CD4-positive, alpha-beta T cell treated with Interleukin-12 subunit alpha and Interleukin-12 subunit beta, for 1 hour (primary cell): Measurements from ENCODE around the gene SP140L.
"Not testable (repeated sequence)": the region's sequence is repeated elsewhere in the genome, so short reads cannot be mapped to it uniquely, and the experiment has no call there.

Experiments used
- DNase-seq: peaks from one replicate; pipeline ENCODE4 v3.0.0-alpha.2; 2020

Gene SP140L

DNA sequence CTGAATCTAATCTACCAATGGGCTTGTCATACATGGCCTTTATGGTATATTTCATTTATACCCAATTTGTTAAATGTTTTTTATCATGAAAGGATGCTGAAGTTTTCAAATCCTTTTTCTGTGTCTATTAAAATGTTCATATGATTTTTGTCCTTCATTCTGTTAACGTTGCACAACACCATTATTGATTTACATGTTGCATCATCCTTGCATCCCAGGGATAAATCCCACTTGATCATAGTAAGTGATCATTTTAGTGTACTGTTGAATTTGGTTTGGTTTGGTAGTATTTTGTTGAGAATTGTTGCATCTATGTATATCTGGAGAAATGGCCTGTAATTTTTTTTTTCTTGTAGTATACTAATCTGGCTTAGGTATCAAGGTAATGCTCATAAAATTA is 98.4 kb downstream of the SP140L start:
- DNase-seq, result no peak

DNA sequence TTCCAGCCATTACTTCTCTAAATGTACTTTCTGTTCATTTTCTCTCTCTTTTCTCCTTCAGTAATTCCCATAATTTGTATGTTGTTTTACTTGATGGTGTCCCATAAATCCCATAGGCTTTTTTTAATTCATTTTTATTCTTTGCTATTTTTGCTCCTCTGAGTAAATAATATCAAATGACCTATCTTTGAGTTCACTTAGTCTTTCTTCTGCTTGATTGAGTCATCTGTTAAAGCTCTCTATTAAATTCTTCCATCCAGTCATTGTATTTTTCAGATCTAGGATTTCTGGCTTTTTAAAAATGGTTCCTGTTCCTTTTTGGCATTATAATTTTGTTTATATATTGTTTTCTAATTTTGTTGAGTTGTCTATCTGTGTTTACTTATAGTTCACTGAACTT is 102.5 kb downstream of the SP140L start:
- DNase-seq, result no peak

DNA sequence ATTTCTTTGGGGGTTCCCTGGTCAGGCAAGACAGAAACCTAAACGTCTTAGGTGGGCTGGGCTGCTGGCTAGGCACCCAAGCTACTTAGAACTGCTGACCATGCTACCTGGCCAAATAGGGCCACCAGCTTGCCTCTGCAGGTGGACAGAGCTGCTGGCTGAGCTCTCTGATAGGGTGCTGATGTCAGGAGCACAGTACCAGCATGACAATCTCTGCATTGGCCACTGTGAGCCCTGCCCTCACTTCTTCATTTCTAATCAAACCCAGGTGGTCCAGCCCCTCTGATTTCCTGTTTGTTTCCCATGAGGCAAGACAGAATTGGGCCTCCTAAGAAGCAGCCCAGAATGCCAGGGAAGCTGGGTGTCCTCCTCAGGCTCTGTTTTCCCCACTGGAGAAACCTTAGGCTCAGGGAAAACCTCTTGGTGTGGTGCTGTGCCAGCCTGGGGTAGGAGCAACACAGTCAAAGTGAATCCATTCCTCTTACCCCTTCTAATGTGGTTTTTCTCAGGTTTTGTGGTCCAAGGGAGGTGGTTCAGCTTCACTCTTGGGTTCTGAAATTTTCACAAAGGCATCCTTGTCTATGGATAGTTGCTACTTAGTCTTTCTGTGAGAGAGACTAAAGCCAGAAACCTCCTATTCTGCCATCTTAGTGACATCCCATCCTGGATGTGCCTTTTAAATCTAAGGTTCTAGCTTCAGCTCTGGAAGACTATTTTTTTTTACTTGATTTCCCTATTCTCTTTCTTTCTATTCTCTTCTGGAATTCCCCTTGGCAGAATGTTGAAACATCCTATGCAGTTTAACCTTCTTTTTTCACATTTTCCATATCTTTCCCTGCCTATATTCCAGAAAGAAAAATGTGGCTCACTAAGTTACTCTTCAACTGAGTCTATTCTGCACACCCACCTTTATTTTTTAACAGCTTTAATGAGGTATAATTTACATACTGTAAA is 104.2 kb downstream of the SP140L start:
- no peak for DNase-seq

DNA sequence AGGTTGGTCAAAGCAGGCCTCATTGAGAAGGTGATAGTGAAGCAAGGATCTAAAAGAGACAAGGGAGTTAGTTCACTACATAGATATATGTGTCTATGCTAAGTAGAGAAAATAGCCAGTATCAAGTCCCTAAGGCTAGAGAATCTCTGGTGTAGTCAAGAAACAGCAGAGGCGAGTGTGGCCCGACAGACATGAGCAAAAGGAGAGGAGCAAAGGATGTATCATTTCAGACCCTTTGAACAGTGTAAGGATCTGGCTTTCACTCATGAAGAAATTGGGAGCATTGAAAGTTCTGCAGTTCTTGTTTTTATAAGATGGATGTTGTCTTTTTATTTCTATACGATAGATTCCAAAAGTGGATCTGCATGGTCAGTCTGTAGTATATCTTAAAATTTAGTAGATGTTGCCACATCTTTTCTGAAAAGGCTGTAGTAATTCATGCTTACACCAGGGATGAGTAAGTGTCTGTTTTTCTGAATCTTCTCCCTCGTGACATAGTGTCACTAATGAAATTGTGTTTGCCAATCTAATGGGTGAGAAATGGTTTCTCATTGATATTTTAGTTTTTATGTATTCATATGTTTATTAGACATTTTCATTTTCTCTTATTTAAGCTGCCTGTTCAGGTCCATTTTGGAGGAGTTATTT is 107.8 kb downstream of the SP140L start:
- no peak for DNase-seq

DNA sequence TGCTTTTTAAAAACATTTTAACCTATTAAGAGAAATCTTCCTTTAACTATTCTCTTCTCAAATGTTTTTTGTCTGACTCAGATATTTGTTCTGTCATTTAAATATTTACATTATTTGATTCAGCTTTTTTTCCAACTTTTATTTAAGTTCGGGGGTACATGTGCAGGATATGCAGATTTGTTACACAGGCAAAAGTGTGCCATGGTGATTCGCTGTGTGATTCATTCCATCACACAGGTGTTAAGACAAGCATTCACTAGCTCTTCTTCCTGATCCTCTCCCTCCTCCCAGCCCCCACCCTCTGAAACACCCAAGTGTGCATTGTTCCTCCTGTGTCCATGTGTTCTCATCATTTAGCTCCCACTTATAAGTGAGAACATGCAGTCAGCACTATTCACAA is 108.4 kb downstream of the SP140L start:
- DNase-seq, result no peak

DNA sequence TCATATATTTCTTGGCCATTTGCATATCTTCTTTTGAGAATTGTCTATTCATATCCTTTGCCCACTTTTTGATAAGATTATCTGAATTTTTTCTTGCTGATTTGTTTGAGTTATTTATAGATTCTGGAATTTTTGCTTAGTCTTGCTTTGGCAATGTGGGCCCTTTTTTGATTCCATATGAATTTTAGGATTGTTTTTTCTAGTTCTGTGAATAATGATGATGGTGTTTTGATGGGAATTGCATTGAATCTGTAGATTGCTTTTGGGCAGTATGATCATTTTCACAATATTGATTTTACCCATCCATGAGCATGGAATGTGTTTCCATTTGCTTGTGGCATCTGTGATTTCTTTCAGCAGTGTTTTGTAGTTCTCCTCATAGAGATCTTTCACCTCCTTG is 112.1 kb downstream of the SP140L start:
- DNase-seq, result not testable (repeated sequence)

DNA sequence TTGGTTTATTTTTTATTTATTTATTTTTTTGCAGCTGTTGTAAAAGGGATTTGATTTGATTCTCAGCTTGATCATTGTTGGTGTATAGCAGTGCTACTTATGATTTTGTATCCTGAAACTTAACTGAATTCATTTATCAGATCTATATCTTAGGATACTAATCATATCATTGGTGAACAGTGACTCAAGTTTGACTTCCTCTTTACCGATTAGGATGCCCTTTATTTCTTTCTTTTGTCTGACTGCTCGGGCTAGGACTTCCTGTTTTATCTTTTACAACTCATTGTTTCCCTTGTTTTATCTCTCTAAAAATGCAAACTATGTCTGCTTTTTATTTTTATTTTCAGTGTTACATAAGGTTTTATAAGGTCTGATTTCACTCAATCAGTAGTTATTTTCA is 112.6 kb downstream of the SP140L start:
- DNase-seq, result peak; percentile 47

DNA sequence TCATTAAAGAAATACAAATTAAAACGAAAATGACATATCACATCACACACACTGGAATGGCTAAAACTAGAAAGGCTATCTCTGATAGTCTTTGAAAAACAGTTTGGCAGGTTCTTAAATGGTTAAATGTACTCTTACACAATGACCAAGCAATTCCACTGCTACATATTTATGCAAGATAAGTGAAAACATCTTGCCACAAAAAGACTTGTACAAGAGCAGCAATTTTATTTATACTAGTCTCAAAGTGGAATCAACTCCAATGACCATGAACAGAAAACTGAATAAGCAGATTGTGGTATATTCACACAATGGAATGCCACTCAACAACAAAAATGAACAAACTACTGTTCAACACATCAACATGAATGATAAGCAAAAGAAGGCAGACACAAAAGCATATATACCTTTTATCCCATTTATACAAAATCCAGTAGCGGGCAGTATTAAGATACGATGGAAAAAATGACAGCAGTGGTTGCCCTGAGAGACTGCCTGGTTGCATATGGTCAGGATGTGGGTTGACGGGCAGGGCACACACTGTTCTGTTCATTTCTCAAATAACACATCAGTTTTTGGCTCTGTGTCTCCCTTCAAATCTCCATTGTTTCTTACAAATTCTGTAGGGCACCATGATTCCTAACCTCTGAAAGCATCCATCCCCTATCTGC is 114.4 kb downstream of the SP140L start:
- DNase-seq, result peak; percentile 67

DNA sequence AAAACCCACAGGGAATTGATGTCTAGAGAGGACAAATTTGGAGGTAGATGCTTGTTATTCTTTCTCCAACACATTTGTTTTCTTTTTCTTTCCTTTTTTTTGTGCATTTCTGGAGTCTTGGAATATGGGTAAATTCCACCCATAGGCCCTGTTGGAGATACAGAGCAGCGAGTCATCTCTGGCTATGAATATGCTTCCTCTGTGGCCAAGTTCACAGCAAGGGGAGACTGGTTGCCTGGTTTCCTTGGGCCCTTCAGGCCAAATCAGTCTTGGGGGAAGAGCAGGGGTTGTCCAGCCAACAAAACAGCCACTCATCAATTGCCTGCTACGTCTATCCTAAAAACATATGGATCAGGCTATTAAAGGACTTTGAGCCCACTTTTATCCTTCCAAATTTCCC is 116.5 kb downstream of the SP140L start:
- no peak for DNase-seq

DNA sequence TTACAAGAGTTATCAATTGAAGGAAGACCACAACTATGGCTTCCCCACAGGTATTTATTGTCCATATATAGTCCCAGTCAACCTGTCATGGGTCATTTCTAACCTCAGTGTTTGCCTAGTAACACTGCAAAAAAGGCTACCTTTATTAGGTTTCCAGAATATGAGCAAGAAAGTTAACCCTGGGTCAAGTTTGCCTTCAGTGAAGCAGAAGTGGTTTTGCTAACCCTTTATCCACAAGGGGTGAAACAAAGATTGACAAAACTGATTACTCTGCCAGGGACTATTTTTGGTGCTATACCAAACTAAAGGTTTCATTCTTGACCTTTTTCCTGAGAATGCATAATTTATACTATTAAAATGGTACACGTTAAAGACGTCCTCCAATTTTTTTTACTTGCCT is 117.8 kb downstream of the SP140L start:
- no peak for DNase-seq

DNA sequence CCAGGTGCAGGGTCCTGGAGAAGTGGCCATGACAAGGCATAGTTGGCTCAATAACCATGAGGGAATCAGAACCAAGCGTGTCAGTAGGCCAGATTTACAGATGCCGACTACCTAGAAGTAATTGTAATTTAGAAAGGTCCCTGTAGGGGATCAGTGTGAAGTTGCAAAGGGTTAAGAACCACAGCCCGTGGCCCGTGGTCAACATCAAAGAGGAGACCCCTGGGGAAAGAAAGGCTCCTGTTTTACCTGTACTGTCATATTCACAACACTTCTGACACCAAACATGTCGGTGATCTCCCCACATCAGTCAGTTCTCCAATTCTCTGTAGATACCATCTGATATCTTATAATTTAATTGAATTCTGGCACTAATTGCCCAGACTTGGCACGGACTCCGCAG is 120.0 kb downstream of the SP140L start:
- no peak for DNase-seq

DNA sequence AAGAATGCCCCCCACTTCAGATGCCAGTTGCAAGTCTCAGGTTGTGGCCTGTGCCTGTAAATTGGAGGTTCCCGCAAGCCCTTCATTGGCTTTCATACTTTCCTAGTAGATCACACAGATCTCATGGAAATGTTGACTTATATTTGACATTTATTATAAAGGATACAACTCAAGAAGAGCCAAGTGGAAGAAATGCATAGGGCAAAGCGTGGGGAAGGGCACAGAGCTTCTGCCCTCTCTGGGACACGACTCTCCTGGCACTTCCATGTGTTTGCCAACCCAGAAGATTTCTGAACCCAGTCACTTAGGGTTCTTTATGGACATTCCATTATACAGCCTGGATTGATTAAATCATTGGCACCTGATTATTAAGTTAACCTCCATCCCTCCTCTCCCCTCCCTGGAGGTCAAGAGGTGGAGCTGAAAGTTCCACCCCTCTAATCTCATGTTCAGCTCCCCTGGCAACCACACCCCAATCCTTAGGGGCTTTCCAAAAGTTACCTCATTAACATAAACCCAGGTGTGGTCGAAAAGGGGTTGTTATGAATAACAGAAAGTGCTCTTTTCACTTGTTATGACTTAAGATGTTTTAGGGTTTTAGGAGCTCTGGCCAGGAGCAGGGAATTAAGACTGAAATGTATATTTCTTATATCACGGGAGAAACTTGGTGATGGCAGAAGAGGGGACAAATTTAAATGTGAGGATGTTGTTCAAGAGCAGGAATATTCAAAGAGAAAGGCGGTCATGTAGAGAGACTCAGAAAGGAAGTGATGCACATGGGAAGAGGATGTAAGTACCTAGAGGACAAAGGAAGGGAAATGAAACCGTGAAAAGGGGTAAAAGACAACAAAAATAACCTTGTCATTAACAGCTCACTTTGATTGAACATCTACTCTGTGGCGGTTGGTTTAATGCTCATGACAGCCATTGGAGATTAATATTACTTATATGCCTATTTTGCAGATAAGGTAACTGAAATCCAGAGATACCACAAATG is 120.8 kb downstream of the SP140L start:
- peak; percentile 53 for DNase-seq

DNA sequence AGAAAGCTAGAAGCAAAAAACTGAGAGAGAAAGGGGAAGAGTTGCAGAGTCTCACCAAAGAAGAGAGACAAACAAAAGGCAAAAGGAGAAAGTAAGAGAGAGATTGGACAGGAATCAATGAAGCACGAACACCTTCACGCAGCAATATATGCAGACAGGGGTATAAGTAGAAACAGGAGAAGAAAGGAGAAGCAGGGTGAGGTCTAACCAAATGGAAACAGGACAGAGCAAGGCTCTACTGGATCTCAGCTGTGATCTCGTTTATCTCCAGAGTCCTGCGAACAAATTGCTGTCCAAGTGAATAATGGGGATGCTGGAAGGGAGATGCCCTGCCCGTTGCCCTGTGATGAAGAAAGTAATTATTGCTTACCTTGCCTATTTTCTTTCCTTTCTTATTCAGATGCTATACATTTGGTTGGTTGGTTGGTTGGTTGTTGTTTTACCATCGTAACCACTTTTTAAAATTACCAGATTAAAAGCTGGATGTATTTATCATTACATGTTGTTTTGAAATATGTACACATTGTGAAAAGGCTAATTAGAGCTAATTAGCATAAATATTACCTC is 123.0 kb downstream of the SP140L start:
- DNase-seq, result no peak

DNA sequence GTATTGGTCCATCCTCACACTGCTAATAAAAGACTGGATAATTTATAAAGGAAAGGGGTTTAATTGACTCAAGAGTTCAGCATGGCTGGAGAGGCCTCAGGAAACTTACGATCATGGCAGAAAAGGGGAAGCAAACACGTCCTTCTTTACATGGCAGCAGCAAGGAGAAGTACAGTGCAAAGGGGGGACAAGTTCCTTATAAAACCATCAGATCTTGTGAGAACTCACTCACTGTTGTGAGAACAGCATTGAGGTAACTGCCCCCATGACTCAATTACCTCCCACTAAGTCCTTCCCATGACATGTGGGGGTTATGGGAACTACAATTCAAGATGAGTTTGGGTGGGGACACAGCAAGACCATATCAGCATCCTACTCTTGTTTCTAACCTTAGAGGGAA is 126.0 kb downstream of the SP140L start:
- no peak for DNase-seq
